Smooth muscle cell (in vitro differentiated cells): Measurements from ENCODE around the gene PHF12. TPM values are rescaled to one million over a fixed set of nuclear protein-coding genes. Genes with fewer than 3 reads are reported as not detected.

Experiments used
- DNase-seq: peaks from one replicate; lab custom pipeline; 2025; ENCODE audit not compliant: unreplicated experiment; lab: John Stamatoyannopoulos, UW
- H2AFZ ChIP-seq: fragments of 200-600 bp; sonication (generic); 2 replicates; pipeline ENCODE4 v1.6.0; 2016; ENCODE audit warnings: antibody characterized with exemption, low read depth, mild to moderate bottlenecking
- H3F3A ChIP-seq: fragments of 200-600 bp; sonication (generic); 2 replicates; pipeline ENCODE4 v1.6.0; 2017; ENCODE audit warnings: antibody characterized with exemption, low read depth
- H3K27ac ChIP-seq: fragments of 200-600 bp; sonication (generic); 2 replicates; pipeline ENCODE4 v1.5.1; 2016; ENCODE audit warnings: low read depth, mild to moderate bottlenecking
- H3K27me3 ChIP-seq: fragments of 200-600 bp; sonication (generic); 2 replicates; pipeline ENCODE4 v1.6.1; 2016; ENCODE audit warnings: low read depth, mild to moderate bottlenecking
- H3K36me3 ChIP-seq: fragments of 200-600 bp; sonication (generic); 2 replicates; pipeline ENCODE4 v1.5.1; 2016; ENCODE audit warnings: low read depth
- H3K4me1 ChIP-seq: fragments of 200-600 bp; sonication (generic); 2 replicates; pipeline ENCODE4 v1.5.1; 2016; ENCODE audit warnings: low read depth
- H3K4me2 ChIP-seq: fragments of 200-600 bp; sonication (generic); 2 replicates; pipeline ENCODE4 v1.6.0; 2016; ENCODE audit warnings: mild to moderate bottlenecking
- H3K4me3 ChIP-seq: fragments of 200-600 bp; sonication (generic); 2 replicates; pipeline ENCODE4 v1.5.1; 2016; ENCODE audit warnings: mild to moderate bottlenecking
- H3K79me2 ChIP-seq: fragments of 200-600 bp; sonication (generic); 2 replicates; pipeline ENCODE4 v1.6.0; 2016; ENCODE audit warnings: low read depth, mild to moderate bottlenecking
- H3K9ac ChIP-seq: fragments of 200-600 bp; sonication (generic); 2 replicates; pipeline ENCODE4 v1.6.0; 2016; ENCODE audit warnings: low read depth
- H3K9me3 ChIP-seq: fragments of 200-600 bp; sonication (generic); replicated peaks from 2 replicates; pipeline ENCODE4 v1.5.1; 2016; ENCODE audit warnings: low read depth
- H4K20me1 ChIP-seq: fragments of 200-600 bp; sonication (generic); 2 replicates; pipeline ENCODE4 v1.6.0; 2016; ENCODE audit warnings: low read depth
- CTCF ChIP-seq: fragments of 200-600 bp; sonication (generic); IDR thresholded peaks from 2 replicates; pipeline ENCODE4 v1.5.1; 2017; ENCODE audit warnings: borderline replicate concordance, mild to moderate bottlenecking, antibody characterized with exemption; ENCODE audit not compliant: insufficient read depth, poor library complexity, severe bottlenecking
- WGBS: methylation state at CpG from one replicate; pipeline ENCODE4 v1.1.7; 2016; ENCODE audit warnings: low lambda C conversion rate; 5-methylcytosine and 5-hydroxymethylcytosine counted together
- polyA plus RNA-seq: library from polyadenylated mRNA; unstranded; fragments of >200 nt; fragmentation: Nextera tagmentation; extraction: Ambion mirVana; gene quantifications from 2 replicates; pipeline ENCODE4 v1.2.1, GENCODE V29; 2016
- total RNA-seq: library from RNA; depleted of rRNA; stranded (reverse); fragments of >200 nt; gene quantifications from 2 replicates; pipeline ENCODE4 v1.2.3, GENCODE V29; 2014

Gene PHF12
- total and polyA plus RNA-seq, 2 experiments from 2014 or later: 14.0 to 18.9 TPM

- H3K4me3 ChIP-seq: no peak overlapping the region
- DNase-seq: no peak
- H3K4me1 ChIP-seq: no peaks in the 10 kb centered on the region
- no peaks in the 10 kb centered on the region for H3K79me2 ChIP-seq
- H3K36me3 ChIP-seq: no peaks in the 10 kb centered on the region
- no peak for TF ChIP-seq CTCF
- H3K27ac ChIP-seq: no peak overlapping the region
- H3F3A ChIP-seq: no peaks in the 10 kb centered on the region
- H3K9me3 ChIP-seq: no peaks in the 10 kb centered on the region
- H3K9ac ChIP-seq: no peak overlapping the region
- peaks cover 14% of the 10 kb centered on the region for H3K27me3 ChIP-seq
- no peaks in the 10 kb centered on the region for H4K20me1 ChIP-seq
- 78% methylated on average over 5 of the region's 5 CpGs for WGBS
- H3K4me2 ChIP-seq: no peak overlapping the region
- no peak overlapping the region for H2AFZ ChIP-seq
These were observed 45.3 kb upstream of the PHF12 start for GRCh38 chr17:28996554-28997096.

- TF ChIP-seq CTCF: no peak
- no peak overlapping the region for H3K4me2 ChIP-seq
- no peak overlapping the region for H2AFZ ChIP-seq
- H3K79me2 ChIP-seq: no peaks in the 10 kb centered on the region
- peaks cover 9% of the 10 kb centered on the region for H3K27me3 ChIP-seq
- H4K20me1 ChIP-seq: no peaks in the 10 kb centered on the region
- 95% methylated on average over 13 of the region's 13 CpGs for WGBS
- no peaks in the 10 kb centered on the region for H3K9me3 ChIP-seq
- H3K4me3 ChIP-seq: no peak overlapping the region
- no peaks in the 10 kb centered on the region for H3K36me3 ChIP-seq
- H3F3A ChIP-seq: no peaks in the 10 kb centered on the region
- no peak overlapping the region for H3K27ac ChIP-seq
- DNase-seq: no peak
- no peak overlapping the region for H3K9ac ChIP-seq
- no peaks in the 10 kb centered on the region for H3K4me1 ChIP-seq
These were observed 42.5 kb upstream of the PHF12 start for GRCh38 chr17:28993645-28994426.

- no peak for TF ChIP-seq CTCF
- peaks cover 6% of the 10 kb centered on the region for H3K27me3 ChIP-seq
- no peaks in the 10 kb centered on the region for H3K9me3 ChIP-seq
- no peak overlapping the region for H3K27ac ChIP-seq
- no peaks in the 10 kb centered on the region for H4K20me1 ChIP-seq
- no peak overlapping the region for H3K4me3 ChIP-seq
- DNase-seq: no peak
- no peaks in the 10 kb centered on the region for H3K4me1 ChIP-seq
- no peak overlapping the region for H3K9ac ChIP-seq
- H2AFZ ChIP-seq: no peak overlapping the region
- H3K36me3 ChIP-seq: no peaks in the 10 kb centered on the region
- 80% methylated on average over 11 of the region's 11 CpGs for WGBS
- H3K79me2 ChIP-seq: no peaks in the 10 kb centered on the region
- no peak overlapping the region for H3K4me2 ChIP-seq
- no peaks in the 10 kb centered on the region for H3F3A ChIP-seq
These were observed 41.6 kb upstream of the PHF12 start for GRCh38 chr17:28992625-28993600.
